Astrocyte (in vitro differentiated cells and primary cell): ENCODE measurements around the gene CAMK1D. TPM values are rescaled to one million over a fixed set of nuclear protein-coding genes. Genes with fewer than 3 reads are reported as not detected.

Experiments used
- DNase-seq: peaks from one replicate; pipeline ENCODE4 v3.0.0-alpha.2; 2010; ENCODE audit warnings: low read depth
- FAIRE-seq: peaks from 2 replicates; lab custom pipeline; 2011; peaks lifted over from hg19 to GRCh38; lab: Jason Lieb, UNC
- H2AFZ ChIP-seq: 2 replicates; pipeline ENCODE4 v1.6.0; 2012; ENCODE audit warnings: low read depth, low read length, inconsistent platforms
- H3K27ac ChIP-seq: 2 replicates; pipeline ENCODE4 v1.5.1; 2011; ENCODE audit warnings: low read depth, low read length, inconsistent platforms
- H3K27me3 ChIP-seq: 2 replicates; pipeline ENCODE4 v1.6.0; 2011; ENCODE audit warnings: low read length, inconsistent platforms; ENCODE audit not compliant: insufficient read depth
- H3K36me3 ChIP-seq: 2 replicates; pipeline ENCODE4 v1.5.1; 2011; ENCODE audit warnings: low read length, inconsistent platforms; ENCODE audit not compliant: insufficient read depth
- H3K4me1 ChIP-seq: 2 replicates; pipeline ENCODE4 v1.5.1; 2011; ENCODE audit warnings: low read length, inconsistent platforms; ENCODE audit not compliant: insufficient read depth
- H3K4me2 ChIP-seq: 2 replicates; pipeline ENCODE4 v1.6.0; 2012; ENCODE audit warnings: low read length, inconsistent platforms
- H3K4me3 ChIP-seq: 2 replicates; pipeline ENCODE4 v1.5.1; 2011; ENCODE audit warnings: low read depth, mild to moderate bottlenecking, low read length, inconsistent platforms; ENCODE audit not compliant: insufficient read depth
- H3K79me2 ChIP-seq: 2 replicates; pipeline ENCODE4 v1.6.0; 2012; ENCODE audit warnings: mild to moderate bottlenecking, low read length, inconsistent platforms; ENCODE audit not compliant: insufficient read depth
- H3K9ac ChIP-seq: 2 replicates; pipeline ENCODE4 v1.6.0; 2012; ENCODE audit warnings: mild to moderate bottlenecking, low read length, inconsistent platforms
- H3K9me3 ChIP-seq: 2 replicates; pipeline ENCODE4 v1.5.1; 2012; ENCODE audit warnings: low read depth, mild to moderate bottlenecking, low read length, inconsistent platforms; ENCODE audit not compliant: insufficient read depth
- H4K20me1 ChIP-seq: 2 replicates; pipeline ENCODE4 v1.6.0; 2012; ENCODE audit warnings: low read length, inconsistent platforms; ENCODE audit not compliant: insufficient read depth
- H3K27ac Mint-ChIP-seq: one replicate; pipeline ENCODE4 v1.8.0; 2021; ENCODE audit warnings: mild to moderate bottlenecking, mixed read lengths; ENCODE audit not compliant: unreplicated experiment
- H3K27me3 Mint-ChIP-seq: one replicate; pipeline ENCODE4 v1.8.0; 2021; ENCODE audit warnings: low read depth, mixed read lengths; ENCODE audit not compliant: unreplicated experiment
- H3K36me3 Mint-ChIP-seq: one replicate; pipeline ENCODE4 v1.8.0; 2021; ENCODE audit warnings: low read depth, mixed read lengths; ENCODE audit not compliant: unreplicated experiment
- H3K4me1 Mint-ChIP-seq: one replicate; pipeline ENCODE4 v1.8.0; 2021; ENCODE audit warnings: low read depth, mixed read lengths; ENCODE audit not compliant: unreplicated experiment
- H3K4me3 Mint-ChIP-seq: one replicate; pipeline ENCODE4 v1.8.0; 2021; ENCODE audit warnings: mild to moderate bottlenecking, moderate library complexity, mixed read lengths; ENCODE audit not compliant: unreplicated experiment
- H3K9me3 Mint-ChIP-seq: one replicate; pipeline ENCODE4 v1.8.0; 2021; ENCODE audit warnings: mild to moderate bottlenecking, mixed read lengths; ENCODE audit not compliant: unreplicated experiment
- CTCF ChIP-seq: IDR thresholded peaks from 2 replicates; pipeline ENCODE4 v1.5.1; 2011; ENCODE audit warnings: low read depth, mild to moderate bottlenecking, inconsistent platforms, low read length, moderate library complexity; ENCODE audit not compliant: insufficient read depth
- EZH2 ChIP-seq: IDR thresholded peaks from 2 replicates; pipeline ENCODE4 v1.6.1; 2012; ENCODE audit warnings: mild to moderate bottlenecking, low read length, inconsistent platforms; ENCODE audit not compliant: insufficient read depth
- total RNA-seq: library from RNA; stranded (reverse); gene quantifications from 2 replicates; pipeline ENCODE4 v1.2.1, GENCODE V29; 2021

CAMK1D gene
- total RNA-seq, 1 donor from 2014 or later, result 23.6 TPM

DNA sequence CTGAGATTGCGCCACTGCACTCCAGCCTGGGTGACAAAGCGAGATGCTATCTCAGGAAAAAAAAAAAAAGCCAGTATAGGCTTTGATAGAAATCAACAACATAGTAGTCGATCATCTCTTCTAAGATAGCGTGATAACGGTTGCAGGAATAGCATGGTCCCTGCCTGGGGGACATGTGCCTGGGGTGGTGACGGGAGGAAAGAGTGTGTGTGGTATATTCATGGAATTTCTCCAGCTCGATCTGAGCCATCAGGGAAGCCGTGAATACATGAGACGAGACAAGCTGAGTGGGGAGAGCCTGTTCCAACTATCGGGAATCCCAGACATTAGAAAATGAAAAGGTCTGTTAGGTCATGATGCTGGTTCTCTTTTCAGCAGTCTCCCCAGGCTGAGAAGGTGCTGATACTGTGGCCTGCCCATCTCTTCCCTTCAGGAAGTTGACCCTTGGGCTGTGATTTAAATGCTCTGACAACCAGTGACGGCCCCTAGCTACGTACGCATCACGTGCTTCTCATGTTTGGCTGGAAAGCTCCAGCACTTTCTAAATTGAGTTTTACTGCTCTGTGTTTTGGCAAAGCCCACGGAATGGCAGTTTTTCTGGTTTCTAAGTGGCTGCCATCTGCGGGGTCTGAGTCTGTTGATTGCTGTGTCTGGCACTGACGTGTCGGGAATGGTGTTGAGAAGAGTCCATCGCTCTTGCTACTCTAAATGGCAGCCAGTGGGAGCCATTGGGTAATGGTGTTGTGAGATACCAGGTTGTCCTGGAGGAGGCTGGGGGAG, 422.8 kb downstream of the CAMK1D start:
- peaks cover 28% of the 10 kb centered on the region for H3K4me1 Mint-ChIP-seq
- no peak overlapping the region for H3K4me3 Mint-ChIP-seq
- Histone ChIP-seq H3K4me3 (no peak overlapping the region), H3K9me3 (no peaks in the 10 kb centered on the region), H3K4me2 (no peak overlapping the region), H3K27ac (no peak overlapping the region), H3K36me3 (no peaks in the 10 kb centered on the region), H3K27me3 (no peaks in the 10 kb centered on the region), H3K79me2 (no peaks in the 10 kb centered on the region), H4K20me1 (peaks cover 3% of the 10 kb centered on the region), H3K9ac (no peak overlapping the region), H3K4me1 (peaks cover 13% of the 10 kb centered on the region), H2AFZ (no peak overlapping the region)
- no peak overlapping the region for H3K27ac Mint-ChIP-seq
- H3K9me3 Mint-ChIP-seq, result peaks cover 11% of the 10 kb centered on the region
- peaks cover 22% of the 10 kb centered on the region for H3K36me3 Mint-ChIP-seq
- DNase-seq, result no peak
- TF ChIP-seq CTCF (no peak), EZH2 (no peak)
- FAIRE-seq, result no peak
- H3K27me3 Mint-ChIP-seq, result peaks cover 5% of the 10 kb centered on the region

- H3K9ac ChIP-seq, result no peak overlapping the region
- H3K4me3 Mint-ChIP-seq, result no peak overlapping the region
- H3K27ac Mint-ChIP-seq, result no peak overlapping the region
- peaks cover 8% of the 10 kb centered on the region for H4K20me1 ChIP-seq
- no peak overlapping the region for H3K4me2 ChIP-seq
- H3K9me3 ChIP-seq, result no peaks in the 10 kb centered on the region
- no peak overlapping the region for H3K27ac ChIP-seq
- no peak overlapping the region for H2AFZ ChIP-seq
- no peak for TF ChIP-seq EZH2
- TF ChIP-seq CTCF, result no peak
- no peaks in the 10 kb centered on the region for H3K36me3 ChIP-seq
- H3K4me3 ChIP-seq, result no peak overlapping the region
- H3K4me1 Mint-ChIP-seq, result peaks cover 21% of the 10 kb centered on the region
- peaks cover 5% of the 10 kb centered on the region for H3K27me3 Mint-ChIP-seq
- H3K4me1 ChIP-seq, result peaks cover 12% of the 10 kb centered on the region
- no peaks in the 10 kb centered on the region for H3K27me3 ChIP-seq
- DNase-seq (no peak), FAIRE-seq (no peak)
- peaks cover 22% of the 10 kb centered on the region for H3K36me3 Mint-ChIP-seq
- no peaks in the 10 kb centered on the region for H3K79me2 ChIP-seq
- H3K9me3 Mint-ChIP-seq, result peaks cover 11% of the 10 kb centered on the region
Observed at GRCh38 chr10:12772797-12773587, 423.6 kb downstream of the CAMK1D start.
